ENCODE data around the gene OVOL1. TPM values are rescaled to one million over a fixed set of nuclear protein-coding genes. Genes with fewer than 3 reads are reported as not detected.
A peak's percentile ranks its signal among the peaks of the same experiment; 100 is the strongest.

OVOL1 gene
- total and polyA plus RNA-seq, 2 donors (not counting 1 experiment from before 2014, with no cell fraction given), result 0.15 to 0.66 TPM

GRCh38 chr11:65788821-65789220 is 2.0 kb downstream of the OVOL1 start:
- WGBS (ENCODE audit: insufficient coverage), result 95% methylated on average over 4 of the region's 6 CpGs
- H3K4me1 ChIP-seq (ENCODE audit: control insufficient read depth in 2 of 2, insufficient read depth in 2 of 2, low read length in 2 of 2), result peaks cover 26 to 43% of the 10 kb centered on the region in 2 donors
- H3K9ac ChIP-seq (ENCODE audit: low read length), result no peak overlapping the region
- peaks cover 6% of the 10 kb centered on the region for H3K27me3 Mint-ChIP-seq
- intact Hi-C loops (cut with micrococcal nuclease), result no loop called here
- peaks cover 47% of the 10 kb centered on the region for H3K4me1 Mint-ChIP-seq
- no peaks in the 10 kb centered on the region for H4K20me1 ChIP-seq (ENCODE audit: control insufficient read depth, insufficient read depth, low read length, poor library complexity, severe bottlenecking)
- H3K9me3 ChIP-seq (ENCODE audit: control extremely low read depth in 1 of 3, control insufficient read depth in 2 of 3, insufficient read depth in 1 of 3, low read length in 2 of 3), result peaks cover 0 to 19% (median 0%) of the 10 kb centered on the region in 3 donors
- H3K27ac ChIP-seq (ENCODE audit: low read length in 2 of 2), result no peak overlapping the region
- no peak for ATAC-seq (ENCODE audit: low read depth)
- H2AFZ ChIP-seq (ENCODE audit: insufficient read depth, low read depth, low read length, poor library complexity, severe bottlenecking), result no peak overlapping the region
- no peak overlapping the region for H3K4me3 ChIP-seq (ENCODE audit: control extremely low read depth in 1 of 5, extremely low read depth in 1 of 5, insufficient read depth in 1 of 5, low read depth in 2 of 5, low read length in 4 of 5)
- TF ChIP-seq CTCF (IDR thresholded peaks at IDR 0.05), result no peak
- TF ChIP-seq EZH2 (IDR thresholded peaks at IDR 0.05; ENCODE audit: borderline replicate concordance, insufficient read depth, low read depth, low read length, poor library complexity, severe bottlenecking), result no peak
- H3K4me3 Mint-ChIP-seq, result peak overlapping the region; percentile 90
- H3K79me2 ChIP-seq (ENCODE audit: control insufficient read depth, insufficient read depth, low read length), result no peaks in the 10 kb centered on the region
- ChIA-PET CTCF (interaction anchor here (5.0 to 7.2 kb wide), 2 partner anchors 8 to 29 kb away, joined by 35 to 48 read pairs; partner anchors contain the start of gene AP5B1), POLR2A (interaction anchor here (0.7 kb wide), 1 partner anchor 9 kb away, joined by 3 read pairs; no protein-coding TSS in a partner anchor)
- H3K36me3 ChIP-seq (replicated peaks in 1 of 2; ENCODE audit: control extremely low read depth in 1 of 2, control insufficient read depth in 1 of 2, extremely low read depth in 1 of 2, insufficient read depth in 2 of 2, low read length in 1 of 2), result no peaks in the 10 kb centered on the region
- H3K27ac Mint-ChIP-seq, result peak overlapping the region; percentile 41
- DNase-seq, result no peak
- H3K4me2 ChIP-seq (replicated peaks; ENCODE audit: low read depth, low read length, poor library complexity, severe bottlenecking), result peak overlapping the region; percentile 84
- H3K9me3 Mint-ChIP-seq (ENCODE audit: insufficient read depth), result no peaks in the 10 kb centered on the region
- H3K27me3 ChIP-seq (replicated peaks in 1 of 4; ENCODE audit: control extremely low read depth in 1 of 4, control insufficient read depth in 3 of 4, insufficient read depth in 4 of 4, low read length in 3 of 4), result peaks cover 0 to 61% (median 26%) of the 10 kb centered on the region in 4 experiments

GRCh38 chr11:65789230-65790103 is 2.6 kb downstream of the OVOL1 start:
- H2AFZ ChIP-seq (ENCODE audit: insufficient read depth, low read depth, low read length, poor library complexity, severe bottlenecking), result no peak overlapping the region
- Mint-ChIP-seq H3K9me3 (ENCODE audit: insufficient read depth) (no peaks in the 10 kb centered on the region), H3K4me3 (no peak overlapping the region), H3K27me3 (peaks cover 6% of the 10 kb centered on the region), H3K4me1 (peaks cover 47% of the 10 kb centered on the region), H3K27ac (no peak overlapping the region)
- no peak overlapping the region for H3K27ac ChIP-seq (ENCODE audit: low read length in 2 of 2)
- DNase-seq, result no peak
- peaks cover 26 to 43% of the 10 kb centered on the region in 2 donors for H3K4me1 ChIP-seq (ENCODE audit: control insufficient read depth in 2 of 2, insufficient read depth in 2 of 2, low read length in 2 of 2)
- H3K4me3 ChIP-seq (ENCODE audit: control extremely low read depth in 1 of 5, extremely low read depth in 1 of 5, insufficient read depth in 1 of 5, low read depth in 2 of 5, low read length in 4 of 5), result no peak overlapping the region
- intact Hi-C loops (cut with micrococcal nuclease), result no loop called here
- no peaks in the 10 kb centered on the region for H3K79me2 ChIP-seq (ENCODE audit: control insufficient read depth, insufficient read depth, low read length)
- 78% methylated on average over 7 of the region's 14 CpGs for WGBS (ENCODE audit: insufficient coverage)
- H3K4me2 ChIP-seq (replicated peaks; ENCODE audit: low read depth, low read length, poor library complexity, severe bottlenecking), result no peak overlapping the region
- CTCF ChIA-PET, result interaction anchor here (1.4 to 7.2 kb wide), 3 partner anchors 9 to 78 kb away, joined by 4 to 48 read pairs (median 35); partner anchors contain the start of genes AP5B1 and KAT5
- H3K27me3 ChIP-seq (replicated peaks in 1 of 4; ENCODE audit: control extremely low read depth in 1 of 4, control insufficient read depth in 3 of 4, insufficient read depth in 4 of 4, low read length in 3 of 4), result peaks cover 0 to 62% (median 26%) of the 10 kb centered on the region in 4 experiments
- POLR2A ChIA-PET, result interaction anchor here (2.3 kb wide), 1 partner anchor 10 kb away, joined by 9 read pairs; no protein-coding TSS in a partner anchor
- H3K36me3 ChIP-seq (replicated peaks in 1 of 2; ENCODE audit: control extremely low read depth in 1 of 2, control insufficient read depth in 1 of 2, extremely low read depth in 1 of 2, insufficient read depth in 2 of 2, low read length in 1 of 2), result no peaks in the 10 kb centered on the region
- H3K9me3 ChIP-seq (ENCODE audit: control extremely low read depth in 1 of 3, control insufficient read depth in 2 of 3, insufficient read depth in 1 of 3, low read length in 2 of 3), result peaks cover 0 to 19% (median 0%) of the 10 kb centered on the region in 3 donors
- no peak overlapping the region for H3K9ac ChIP-seq (ENCODE audit: low read length)
- ATAC-seq (ENCODE audit: low read depth), result no peak
- H4K20me1 ChIP-seq (ENCODE audit: control insufficient read depth, insufficient read depth, low read length, poor library complexity, severe bottlenecking), result no peaks in the 10 kb centered on the region
- no peak for TF ChIP-seq EZH2 (IDR thresholded peaks at IDR 0.05; ENCODE audit: borderline replicate concordance, insufficient read depth, low read depth, low read length, poor library complexity, severe bottlenecking)
- no peak for TF ChIP-seq CTCF (IDR thresholded peaks at IDR 0.05)
